Right lobe of liver (tissue), 6 donors: ENCODE data around the gene UNC80. TPM values are rescaled to one million over a fixed set of nuclear protein-coding genes. Genes with fewer than 3 reads are reported as not detected.

Experiments used
- ATAC-seq, 4 donors: fragments of 200-7000 bp; cut with Tn5 transposase; one replicate each; pipeline ENCODE4 v1.9.1; 2020; ENCODE audit warnings: mild to moderate bottlenecking in 4 of 4, moderate library complexity in 4 of 4
- DNase-seq, 3 donors: peaks; one replicate each; pipeline ENCODE4 v3.0.0-alpha.2; 2020
- H3K27ac ChIP-seq, 3 donors: fragments of 200-600 bp; one replicate each; pipeline ENCODE4 v1.8.0; 2022
- H3K27me3 ChIP-seq, 2 donors: fragments of 200-600 bp; one replicate each; pipeline ENCODE4 v1.8.0; 2022
- H3K36me3 ChIP-seq, 4 donors: fragments of 200-600 bp; sonication (generic) in 1 of 4; one replicate each; pipeline versions ENCODE4 v1.5.1 to v1.8.0; 2017 to 2022; ENCODE audit warnings: control low read depth in 1 of 4
- H3K4me1 ChIP-seq, 4 donors: fragments of 200-600 bp; sonication (generic) in 1 of 4; one replicate each; pipeline versions ENCODE4 v1.5.1 to v1.8.0; 2017 to 2022; ENCODE audit warnings: control low read depth in 1 of 4
- H3K4me3 ChIP-seq, 3 donors: fragments of 200-600 bp; one replicate each; pipeline ENCODE4 v1.8.0; 2022
- H3K9me3 ChIP-seq, 4 donors: fragments of 200-600 bp; sonication (generic) in 1 of 4; one replicate each; pipeline versions ENCODE4 v1.5.1 to v1.8.0; 2017 to 2022; ENCODE audit warnings: control low read depth in 1 of 4
- CTCF ChIP-seq, 4 donors: fragments of 200-600 bp in 3 of 4; fragments of 450-650 bp in 1 of 4; IDR thresholded peaks; one replicate each; pipeline versions ENCODE4 v1.5.1 to v1.8.0; 2016 to 2022; ENCODE audit warnings: antibody characterized with exemption in 4 of 4, mild to moderate bottlenecking in 2 of 4
- POLR2A ChIP-seq: fragments of 450-650 bp; IDR thresholded peaks from one replicate; pipeline ENCODE4 v1.6.1; 2017; ENCODE audit warnings: antibody characterized with exemption, mild to moderate bottlenecking
- WGBS: methylation state at CpG from one replicate; pipeline ENCODE4 v1.1.6; 2018; ENCODE audit warnings: low coverage, low lambda C conversion rate; ENCODE audit not compliant: insufficient coverage; ENCODE audit errors: missing lambda C conversion rate; 5-methylcytosine and 5-hydroxymethylcytosine counted together
- intact Hi-C, 2 donors: fragments of 100-400 bp; cut with DNase I; formaldehyde crosslinking; loops; one replicate each; pipeline versions ENCODE4 v1.11.2 to v1.14.1; 2022
- total RNA-seq, 6 experiments: library from RNA; depleted of rRNA in 2 of 6; stranded (reverse); fragments of >200 nt in 2 of 6; fragmentation: NEBNext Ultra II Directional in 3 of 6; extraction: Animal tissue kit (Norgen Biotek cat#: 25700) in 3 of 6; gene quantifications; one replicate each; pipeline versions ENCODE4 v1.1.0 to v1.2.4, GENCODE V29; 2016 to 2023
- donor health status: DM: no; HTN: yes; CAD: no.
- donor health status: DM: no; HTN: no; CAD: no.
- donor health status: DM: no; HTN: no; CAD: no.
- donor health status: DM: no; HTN: yes; CAD: no.
- donor health status: DM: no; HTN: yes; CAD: no.

The UNC80 gene
- total RNA-seq, 6 experiments from 2014 or later, result 0.19 TPM; not detected in 5

DNA sequence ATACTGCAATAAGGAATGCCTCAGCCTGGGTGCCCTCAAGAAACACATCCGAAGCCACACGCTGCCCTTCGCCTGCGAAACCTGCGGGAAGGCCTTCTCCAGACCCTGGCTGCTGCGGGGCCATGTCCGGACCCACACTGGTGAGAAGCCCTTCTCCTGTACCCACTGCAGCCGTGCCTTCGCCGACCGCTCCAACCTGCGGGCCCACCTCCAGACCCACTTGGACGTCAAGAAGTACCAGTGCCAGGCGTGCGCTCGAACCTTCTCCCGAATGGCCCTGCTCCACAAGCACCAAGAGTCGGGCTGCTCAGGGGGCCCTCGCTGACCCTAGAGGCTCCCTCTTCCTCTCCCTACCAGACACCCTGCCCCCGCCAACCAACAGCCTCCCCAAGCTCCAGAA lies 37.6 kb downstream of the UNC80 start:
- no peaks in the 10 kb centered on the region for H3K4me1 ChIP-seq

DNA sequence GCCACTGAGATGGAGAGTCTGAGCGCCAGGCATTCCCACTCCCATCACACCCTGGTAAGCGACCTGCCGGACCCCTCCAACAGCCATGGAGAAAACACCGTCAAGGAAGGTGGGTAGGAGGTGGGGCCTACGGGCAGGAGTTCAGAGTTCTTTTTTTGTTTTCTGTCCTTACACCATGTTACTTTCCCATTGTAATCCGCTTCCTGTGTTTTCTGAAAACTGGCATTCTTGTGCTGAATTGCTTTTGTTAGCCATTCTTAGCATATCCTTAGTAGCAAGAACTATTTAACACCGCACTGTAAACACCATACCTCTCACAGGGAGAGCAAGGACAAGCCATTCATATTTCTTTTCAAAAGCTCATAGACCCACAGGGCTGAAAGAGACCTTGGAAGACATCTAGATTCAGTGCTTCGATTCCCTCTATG lies 46.2 kb downstream of the UNC80 start:
- intact Hi-C loops, result no loop called here
- no peak overlapping the region for H3K27ac ChIP-seq
- no peaks in the 10 kb centered on the region for H3K9me3 ChIP-seq
- peak in 1 of 4 donors; percentile 35 for ATAC-seq
- no peak for DNase-seq
- no peaks in the 10 kb centered on the region for H3K27me3 ChIP-seq
- no peak for TF ChIP-seq CTCF (IDR thresholded peaks at IDR 0.05)
- TF ChIP-seq POLR2A, result no peak
- whole genome bisulfite sequencing, result 30% methylated on average over 8 of the region's 8 CpGs
- no peaks in the 10 kb centered on the region for H3K36me3 ChIP-seq
- no peaks in the 10 kb centered on the region for H3K4me1 ChIP-seq
- no peak overlapping the region for H3K4me3 ChIP-seq

More for the DNA sequence above, 37.6 kb downstream of the UNC80 start:
- DNase-seq (no peak), ATAC-seq (peak in 1 of 4 donors; percentile 18)
- 93% methylated on average over 8 of the region's 20 CpGs for WGBS
- Histone ChIP-seq H3K27ac (no peak overlapping the region), H3K9me3 (no peaks in the 10 kb centered on the region), H3K4me3 (no peak overlapping the region), H3K27me3 (no peaks in the 10 kb centered on the region), H3K36me3 (no peaks in the 10 kb centered on the region)
- intact Hi-C loops, result no loop called here
- TF ChIP-seq CTCF (IDR thresholded peaks at IDR 0.05) (no peak), POLR2A (no peak)

- DNase-seq, result no peak
- Histone ChIP-seq H3K4me3 (no peak overlapping the region), H3K27ac (no peak overlapping the region), H3K9me3 (no peaks in the 10 kb centered on the region), H3K36me3 (no peaks in the 10 kb centered on the region), H3K4me1 (no peaks in the 10 kb centered on the region), H3K27me3 (no peaks in the 10 kb centered on the region)
- no peak for TF ChIP-seq POLR2A
- TF ChIP-seq CTCF (IDR thresholded peaks at IDR 0.05), result no peak
- intact Hi-C loops, result no loop called here
- ATAC-seq, result no peak
- 78% methylated on average over 7 of the region's 7 CpGs for WGBS
These were observed 47.3 kb downstream of the UNC80 start for GRCh38 chr2:209818939-209819338.

DNA sequence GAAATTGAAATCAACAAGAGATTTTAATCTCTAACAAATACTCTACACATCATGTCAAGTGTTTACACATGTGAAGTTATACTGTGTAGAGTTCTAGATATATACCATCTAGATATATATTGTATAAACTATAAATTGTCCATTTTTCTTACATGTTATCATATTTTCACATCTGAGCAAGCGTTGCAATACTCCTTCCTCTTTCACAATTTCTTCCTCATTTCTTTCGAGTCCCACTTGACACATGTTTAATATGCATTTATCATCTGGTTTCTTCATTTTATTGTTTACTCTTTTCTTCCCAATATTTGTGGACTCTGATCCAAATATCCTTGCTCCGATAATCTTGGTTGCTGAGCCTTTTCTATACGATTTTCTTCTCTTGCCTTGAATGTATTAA lies 50.2 kb downstream of the UNC80 start:
- ATAC-seq, result no peak
- no peak for DNase-seq
- intact Hi-C loops, result no loop called here
- TF ChIP-seq POLR2A, result no peak
- no peak for TF ChIP-seq CTCF (IDR thresholded peaks at IDR 0.05)
- Histone ChIP-seq H3K36me3 (no peaks in the 10 kb centered on the region), H3K9me3 (no peaks in the 10 kb centered on the region), H3K4me3 (no peak overlapping the region), H3K27ac (no peak overlapping the region), H3K4me1 (no peaks in the 10 kb centered on the region), H3K27me3 (no peaks in the 10 kb centered on the region)
- WGBS, result 53% methylated on average over 4 of the region's 4 CpGs

DNA sequence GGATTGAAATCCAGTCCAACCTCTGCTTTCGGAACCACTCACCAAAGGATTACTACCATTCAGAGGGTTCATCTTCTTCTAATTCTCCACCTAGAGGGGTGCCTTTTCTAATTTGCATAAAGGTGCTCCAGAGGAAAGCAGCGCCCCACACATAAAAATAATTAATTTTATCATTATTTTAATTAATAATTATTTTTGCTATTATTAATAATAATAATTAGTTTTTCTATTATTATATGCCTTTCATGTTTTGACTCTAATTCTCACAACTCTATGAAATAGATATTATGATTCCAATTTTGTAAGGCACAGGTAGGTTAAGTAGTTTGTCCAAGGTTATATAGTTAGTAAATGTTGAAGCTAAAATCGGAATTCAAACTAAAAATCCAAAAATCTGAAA lies 51.9 kb downstream of the UNC80 start:
- no peak for ATAC-seq
- TF ChIP-seq POLR2A (no peak), CTCF (IDR thresholded peaks at IDR 0.05) (no peak)
- intact Hi-C loops, result no loop called here
- no peaks in the 10 kb centered on the region for H3K4me1 ChIP-seq
- H3K27ac ChIP-seq, result no peak overlapping the region
- no peaks in the 10 kb centered on the region for H3K27me3 ChIP-seq
- no peak overlapping the region for H3K4me3 ChIP-seq
- DNase-seq, result no peak
- 66% methylated on average over 3 of the region's 3 CpGs for WGBS
- no peaks in the 10 kb centered on the region for H3K36me3 ChIP-seq
- H3K9me3 ChIP-seq, result no peaks in the 10 kb centered on the region
